Testis (tissue), 3 donors: ENCODE measurements around the gene ELMO2. TPM values are rescaled to one million over a fixed set of nuclear protein-coding genes. Genes with fewer than 3 reads are reported as not detected.
A peak's percentile ranks its signal among the peaks of the same experiment; 100 is the strongest.

Experiments used
- DNase-seq: peaks from one replicate; pipeline ENCODE4 v3.0.0-alpha.2; 2019
- H3K27ac ChIP-seq, 2 donors: fragments of 200-600 bp; sonication (generic); one replicate each; pipeline ENCODE4 v1.5.1; 2019
- H3K27me3 ChIP-seq: fragments of 200-600 bp; sonication (generic); one replicate; pipeline ENCODE4 v1.5.1; 2019
- H3K36me3 ChIP-seq: fragments of 200-600 bp; sonication (generic); one replicate; pipeline ENCODE4 v1.5.1; 2017; ENCODE audit warnings: low read depth; ENCODE audit errors: missing control alignments
- H3K4me1 ChIP-seq: fragments of 200-600 bp; sonication (generic); one replicate; pipeline ENCODE4 v1.5.1; 2019
- H3K4me3 ChIP-seq, 2 donors: fragments of 200-600 bp; sonication (generic); one replicate each; pipeline ENCODE4 v1.5.1; 2017 to 2019
- H3K9me3 ChIP-seq: fragments of 200-600 bp; sonication (generic); one replicate; pipeline ENCODE4 v1.5.1; 2017
- CTCF ChIP-seq, 3 experiments: fragments of 450-650 bp in 2 of 3; fragments of 200-600 bp in 1 of 3; sonication (generic) in 1 of 3; IDR thresholded peaks; one replicate each; pipeline ENCODE4 v1.5.1; 2016 to 2019; ENCODE audit warnings: antibody characterized with exemption in 3 of 3, mild to moderate bottlenecking in 2 of 3, moderate library complexity in 1 of 3
- POLR2A ChIP-seq: fragments of 450-650 bp; IDR thresholded peaks from one replicate; pipeline ENCODE4 v1.6.1; 2017; ENCODE audit warnings: antibody characterized with exemption, mild to moderate bottlenecking, moderate library complexity
- WGBS, 2 donors: methylation state at CpG; one replicate each; pipeline ENCODE4 v1.1.5; 2018; 5-methylcytosine and 5-hydroxymethylcytosine counted together
- intact Hi-C: fragments of 100-400 bp; cut with DNase I; formaldehyde crosslinking; loops from one replicate; pipeline ENCODE4 v1.15.1; 2023; ENCODE audit warnings: low total_unique reads
- polyA plus RNA-seq: library from polyadenylated mRNA; stranded (reverse); fragments of 350-450 nt; fragmentation: Illumina TruSeq; extraction: RNeasy Lipid Tissue Mini Kit (QIAGEN cat#74804); gene quantifications from one replicate; pipeline ENCODE4 v1.2.3, GENCODE V29; 2014; ENCODE audit warnings: low read depth, low replicate concordance; ENCODE audit not compliant: insufficient read depth
- total RNA-seq, 2 donors: library from RNA; depleted of rRNA; stranded (reverse); fragments of >200 nt; gene quantifications; one replicate each; pipeline ENCODE4 v1.2.3, GENCODE V29; 2016

The ELMO2 gene
- total and polyA plus RNA-seq, 3 donors from 2014 or later = 78.8 to 128 (median 120) TPM

GRCh38 chr20:46402331-46402811 lies 4.0 kb downstream of the ELMO2 start:
- no peak overlapping the region for H3K4me3 ChIP-seq
- H3K27ac ChIP-seq = peak overlapping the region; percentile 80 to 86
- no peaks in the 10 kb centered on the region for H3K27me3 ChIP-seq
- no peak for DNase-seq
- WGBS, 2 donors = 44 to 61% methylated on average over 2 of the region's 2 CpGs
- no peaks in the 10 kb centered on the region for H3K9me3 ChIP-seq
- TF ChIP-seq CTCF (IDR thresholded peaks at IDR 0.05) (no peak), POLR2A (no peak)
- H3K4me1 ChIP-seq = peaks cover 56% of the 10 kb centered on the region
- no peaks in the 10 kb centered on the region for H3K36me3 ChIP-seq
- intact Hi-C loops = loop anchor here (5.0 kb wide), 1 partner anchor 40 kb away; no protein-coding TSS in a partner anchor

GRCh38 chr20:46401478-46401860 lies 4.9 kb downstream of the ELMO2 start:
- H3K9me3 ChIP-seq = no peaks in the 10 kb centered on the region
- DNase-seq = no peak
- H3K27ac ChIP-seq = peak overlapping the region; percentile 80 to 86
- peaks cover 52% of the 10 kb centered on the region for H3K4me1 ChIP-seq
- TF ChIP-seq CTCF (IDR thresholded peaks at IDR 0.05) = no peak
- no peak for TF ChIP-seq POLR2A
- H3K4me3 ChIP-seq = no peak overlapping the region
- H3K27me3 ChIP-seq = no peaks in the 10 kb centered on the region
- WGBS, 2 donors = 65 to 72% methylated on average over 2 of the region's 2 CpGs
- H3K36me3 ChIP-seq = no peaks in the 10 kb centered on the region
- intact Hi-C loops = loop anchor here (5.0 kb wide), 1 partner anchor 39 kb away; no protein-coding TSS in a partner anchor

- no peak for TF ChIP-seq POLR2A
- no peak for TF ChIP-seq CTCF (IDR thresholded peaks at IDR 0.05)
- Histone ChIP-seq H3K36me3 (no peaks in the 10 kb centered on the region), H3K4me1 (peaks cover 57% of the 10 kb centered on the region), H3K4me3 (no peak overlapping the region), H3K27me3 (no peaks in the 10 kb centered on the region), H3K27ac (peak overlapping the region; percentile 80 to 86), H3K9me3 (no peaks in the 10 kb centered on the region)
- intact Hi-C loops = loop anchor here (5.0 kb wide), 1 partner anchor 39 kb away; no protein-coding TSS in a partner anchor
- DNase-seq = no peak
- WGBS, 2 donors = 18 to 22% methylated on average over 6 of the region's 6 CpGs
Measured at GRCh38 chr20:46400828-46401477, 5.5 kb downstream of the ELMO2 start.

GRCh38 chr20:46400253-46400652 lies 6.2 kb downstream of the ELMO2 start:
- H3K36me3 ChIP-seq = no peaks in the 10 kb centered on the region
- no peaks in the 10 kb centered on the region for H3K27me3 ChIP-seq
- DNase-seq = peak; percentile 61
- peak overlapping the region; percentile 80 to 86 for H3K27ac ChIP-seq
- intact Hi-C loops = loop anchor here (5.0 kb wide), 1 partner anchor 38 kb away; no protein-coding TSS in a partner anchor
- H3K4me1 ChIP-seq = peaks cover 57% of the 10 kb centered on the region
- 21 to 27% methylated on average over 4 of the region's 4 CpGs for WGBS, 2 donors
- H3K9me3 ChIP-seq = no peaks in the 10 kb centered on the region
- H3K4me3 ChIP-seq = no peak overlapping the region
- TF ChIP-seq CTCF (IDR thresholded peaks at IDR 0.05) (no peak), POLR2A (no peak)
